ENCODE data around the gene MYOCD.

The MYOCD gene

GRCh38 chr17:12732366-12732765, 66.7 kb downstream of the MYOCD start:
- in situ Hi-C loops (cut with HindIII; ENCODE audit: low sequenced_read_pairs) = no loop called here
- no peak for DNase-seq (ENCODE audit: low read depth, low spot score)
- no peak for TF ChIP-seq CTCF (IDR thresholded peaks at IDR 0.05; ENCODE audit: low read depth, low read length)
- H3K4me3 ChIP-seq (ENCODE audit: low read depth, low read length) = no peak overlapping the region

- in situ Hi-C loops (cut with HindIII; ENCODE audit: low sequenced_read_pairs) = no loop called here
- H3K4me3 ChIP-seq (ENCODE audit: low read depth, low read length) = no peak overlapping the region
- no peak for TF ChIP-seq CTCF (IDR thresholded peaks at IDR 0.05; ENCODE audit: low read depth, low read length)
- no peak for DNase-seq (ENCODE audit: low read depth, low spot score)
These were observed 69.2 kb downstream of the MYOCD start for GRCh38 chr17:12734926-12735325.

GRCh38 chr17:12735517-12735916, 69.8 kb downstream of the MYOCD start:
- in situ Hi-C loops (cut with HindIII; ENCODE audit: low sequenced_read_pairs) = no loop called here
- DNase-seq (ENCODE audit: low read depth, low spot score) = no peak
- H3K4me3 ChIP-seq (ENCODE audit: low read depth, low read length) = no peak overlapping the region
- TF ChIP-seq CTCF (IDR thresholded peaks at IDR 0.05; ENCODE audit: low read depth, low read length) = no peak

- in situ Hi-C loops (cut with HindIII; ENCODE audit: low sequenced_read_pairs) = no loop called here
- TF ChIP-seq CTCF (IDR thresholded peaks at IDR 0.05; ENCODE audit: low read depth, low read length) = no peak
- peak; percentile 5 for DNase-seq (ENCODE audit: low read depth, low spot score)
- no peak overlapping the region for H3K4me3 ChIP-seq (ENCODE audit: low read depth, low read length)
These were observed 70.8 kb downstream of the MYOCD start for GRCh38 chr17:12736526-12736925.

GRCh38 chr17:12737740-12738469, 72.2 kb downstream of the MYOCD start:
- no peak for TF ChIP-seq CTCF (IDR thresholded peaks at IDR 0.05; ENCODE audit: low read depth, low read length)
- in situ Hi-C loops (cut with HindIII; ENCODE audit: low sequenced_read_pairs) = no loop called here
- DNase-seq (ENCODE audit: low read depth, low spot score) = no peak
- no peak overlapping the region for H3K4me3 ChIP-seq (ENCODE audit: low read depth, low read length)

GRCh38 chr17:12738624-12739023, 72.9 kb downstream of the MYOCD start:
- no peak for TF ChIP-seq CTCF (IDR thresholded peaks at IDR 0.05; ENCODE audit: low read depth, low read length)
- in situ Hi-C loops (cut with HindIII; ENCODE audit: low sequenced_read_pairs) = no loop called here
- DNase-seq (ENCODE audit: low read depth, low spot score) = no peak
- no peak overlapping the region for H3K4me3 ChIP-seq (ENCODE audit: low read depth, low read length)

All from astrocyte of the spinal cord (primary cell).